HCT116 (cell line): ENCODE results near the gene GSN. TPM values are rescaled to one million over a fixed set of nuclear protein-coding genes. Genes with fewer than 3 reads are reported as not detected.
A peak's percentile ranks its signal among the peaks of the same experiment; 100 is the strongest.

Experiments
- ATAC-seq: fragments of 200-7000 bp; cut with Tn5 transposase; 2 replicates; pipeline ENCODE4 v1.9.1; 2020; ENCODE audit warnings: mild to moderate bottlenecking, moderate library complexity
- BruUV-seq: library from RNA; stranded (reverse); fragments of 400-500 nt; replicated peaks from 2 replicates; lab custom pipeline; 2021; lab: Mats Ljungman, UMichigan
- CTCF ChIA-PET: fragments of 300-600 bp; sonication (Branson Sonifier 250); formaldehyde crosslinking; loops from one replicate; lab custom pipeline; 2021; ENCODE audit warnings: antibody characterized with exemption; lab: Charles Lee
- POLR2A ChIA-PET: fragments of 300-600, 350-600 bp; sonication (Branson Sonifier 250); formaldehyde crosslinking; loops from one replicate; lab custom pipeline; 2021; ENCODE audit warnings: antibody characterized with exemption; lab: Charles Lee
- RAD21 ChIA-PET, 2 experiments: fragments of 300-600 bp; sonication (Branson Sonifier 250); formaldehyde crosslinking; loops; one replicate each; lab custom pipeline; 2023; ENCODE audit warnings: low total read pairs in 2 of 2; ENCODE audit not compliant: uncharacterized antibody in 2 of 2, unreplicated experiment in 2 of 2, low non-redundant PET in 1 of 2; lab: Charles Lee
- DNase-seq: peaks from one replicate; pipeline ENCODE4 v3.0.0-alpha.2; 2010; ENCODE audit warnings: low read depth, low spot score
- H2AFZ ChIP-seq: fragments of 200-600 bp; shearing (Covaris generic), sonication (generic); 2 replicates; pipeline ENCODE4 v1.6.1; 2017; ENCODE audit warnings: low read depth, mixed run types, mixed read lengths, antibody characterized with exemption, low read length; ENCODE audit not compliant: poor library complexity, severe bottlenecking
- H3K27ac ChIP-seq: 2 replicates; pipeline ENCODE4 v1.5.1; 2012; ENCODE audit warnings: low read depth, low read length
- H3K27me3 ChIP-seq: fragments of 200-600 bp; sonication (generic); 2 replicates; pipeline ENCODE4 v1.6.1; 2016; ENCODE audit warnings: mixed run types, low read length, mixed read lengths; ENCODE audit not compliant: insufficient read depth
- H3K36me3 ChIP-seq, 2 experiments: fragments of 200-500 bp in 1 of 2; fragments of 200-600 bp in 1 of 2; sonication (Bioruptor generic) in 1 of 2; sonication (generic) in 1 of 2; 2 replicates each; pipeline versions ENCODE4 v1.5.1 to v1.6.1; 2014 to 2016; ENCODE audit warnings: low read length in 2 of 2, inconsistent platforms in 1 of 2, mixed read lengths in 1 of 2, mixed run types in 1 of 2; ENCODE audit not compliant: insufficient read depth in 2 of 2, control insufficient read depth in 1 of 2
- H3K4me1 ChIP-seq, 2 experiments: fragments of 200-600 bp in 1 of 2; sonication (generic) in 1 of 2; 2 replicates each; pipeline versions ENCODE4 v1.5.1 to v1.6.1; 2012 to 2017; ENCODE audit warnings: low read length in 2 of 2, inconsistent platforms in 1 of 2, mild to moderate bottlenecking in 1 of 2, mixed read lengths in 1 of 2, mixed run types in 1 of 2, moderate library complexity in 1 of 2; ENCODE audit not compliant: insufficient read depth in 2 of 2, control insufficient read depth in 1 of 2
- H3K4me2 ChIP-seq: fragments of 200-600 bp; sonication (generic); 2 replicates; pipeline ENCODE4 v1.6.1; 2017; ENCODE audit warnings: mixed run types, low read length, mixed read lengths
- H3K4me3 ChIP-seq, 2 experiments: fragments of 200-600 bp in 1 of 2; sonication (generic) in 1 of 2; replicated peaks in 1 of 2; 2 replicates each; pipeline ENCODE4 v1.5.1; 2011 to 2016; ENCODE audit warnings: low read length in 2 of 2, control low read depth in 1 of 2, low read depth in 1 of 2, mild to moderate bottlenecking in 1 of 2, mixed read lengths in 1 of 2, mixed run types in 1 of 2
- H3K79me2 ChIP-seq: fragments of 200-600 bp; sonication (generic); 2 replicates; pipeline ENCODE4 v1.6.1; 2017; ENCODE audit warnings: mild to moderate bottlenecking, mixed run types, low read length, moderate library complexity, mixed read lengths; ENCODE audit not compliant: insufficient read depth
- H3K9ac ChIP-seq: fragments of 200-600 bp; sonication (generic); 2 replicates; pipeline ENCODE4 v1.6.1; 2016; ENCODE audit warnings: low read length, mixed read lengths
- H3K9me2 ChIP-seq: fragments of 200-600 bp; sonication (generic), shearing (Covaris generic); 2 replicates; pipeline ENCODE4 v1.6.1; 2017; ENCODE audit warnings: mixed run types, mild to moderate bottlenecking, moderate library complexity; ENCODE audit not compliant: insufficient read depth
- H3K9me3 ChIP-seq, 2 experiments: fragments of 200-500 bp in 1 of 2; fragments of 200-600 bp in 1 of 2; sonication (Bioruptor generic) in 1 of 2; sonication (generic) in 1 of 2; 2 replicates each; pipeline ENCODE4 v1.6.1; 2014 to 2017; ENCODE audit warnings: low read length in 2 of 2, mixed read lengths in 2 of 2, inconsistent platforms in 1 of 2, low read depth in 1 of 2, mild to moderate bottlenecking in 1 of 2, mixed run types in 1 of 2, moderate library complexity in 1 of 2; ENCODE audit not compliant: control insufficient read depth in 1 of 2, insufficient read depth in 1 of 2
- H4K20me1 ChIP-seq: fragments of 200-600 bp; sonication (generic), shearing (Covaris generic); 2 replicates; pipeline ENCODE4 v1.6.1; 2017; ENCODE audit warnings: mixed run types, mild to moderate bottlenecking, moderate library complexity; ENCODE audit not compliant: insufficient read depth
- ATF3 ChIP-seq: IDR thresholded peaks from 2 replicates; pipeline ENCODE4 v1.6.1; 2012
- POLR2A ChIP-seq: IDR thresholded peaks from 2 replicates; pipeline ENCODE4 v1.7.0; 2011; ENCODE audit warnings: borderline replicate concordance; ENCODE audit not compliant: insufficient read depth, insufficient read length; ENCODE audit errors: extremely low read depth
- RAD21 ChIP-seq: IDR thresholded peaks from 2 replicates; pipeline ENCODE4 v1.6.1; 2012; ENCODE audit warnings: low read depth, mild to moderate bottlenecking
- REST ChIP-seq: IDR thresholded peaks from 2 replicates; pipeline ENCODE4 v1.6.1; 2012; ENCODE audit warnings: low read depth
- SIN3A ChIP-seq: IDR thresholded peaks from 2 replicates; pipeline ENCODE4 v1.6.1; 2012; ENCODE audit warnings: low read depth
- intact Hi-C: fragments of 100-400 bp; cut with micrococcal nuclease; formaldehyde crosslinking; loops from 2 replicates; pipeline ENCODE4 v1.10.0; 2022
- total RNA-seq: library from RNA; stranded (reverse); gene quantifications from one replicate; pipeline ENCODE4 v1.2.1, GENCODE V29; 2021; ENCODE audit not compliant: unreplicated experiment

GSN gene
- total RNA-seq, 1 experiment from 2014 or later = 71.3 TPM

GRCh38 chr9:121267689-121268597, at the start of gene GSN (continued):
- TF ChIP-seq REST (no peak), SIN3A (peak; percentile 64; the same call in 1 of the 2 replicates), ATF3 (no peak), POLR2A (no peak)

GRCh38 chr9:121218357-121219027, 49.5 kb upstream of the GSN start:
- Histone ChIP-seq H4K20me1 (no peaks in the 10 kb centered on the region), H3K4me1 (peaks cover 0 to 9% of the 10 kb centered on the region in 2 experiments; a peak in 2 of 4 replicates), H3K9me3 (no peaks in the 10 kb centered on the region), H2AFZ (no peak overlapping the region), H3K36me3 (no peaks in the 10 kb centered on the region), H3K27me3 (no peaks in the 10 kb centered on the region), H3K9ac (no peak overlapping the region), H3K79me2 (no peaks in the 10 kb centered on the region), H3K9me2 (no peaks in the 10 kb centered on the region), H3K4me3 (no peak overlapping the region), H3K27ac (no peak overlapping the region), H3K4me2 (no peak overlapping the region)
- ChIA-PET RAD21 (no interaction called here), POLR2A (no interaction called here), CTCF (no interaction called here)
- ATAC-seq (no peak), DNase-seq (no peak)
- no peak for TF ChIP-seq RAD21
- BruUV-seq = no TSS peak
- intact Hi-C loops = no loop called here
